Colonic mucosa (tissue), 4 donors: ENCODE results near the gene PRKCG. TPM values are rescaled to one million over a fixed set of nuclear protein-coding genes. Genes with fewer than 3 reads are reported as not detected.
"Not testable (repeated sequence)": the region's sequence is repeated elsewhere in the genome, so short reads cannot be mapped to it uniquely, and the experiment has no call there.

Source experiments
- DNase-seq: peaks from one replicate; pipeline ENCODE4 v3.0.0-alpha.2; 2020
- H3K27ac ChIP-seq: fragments of 200-600 bp; one replicate; pipeline ENCODE4 v1.8.0; 2021
- H3K27me3 ChIP-seq: fragments of 200-600 bp; one replicate; pipeline ENCODE4 v1.8.0; 2021
- H3K36me3 ChIP-seq: fragments of 200-600 bp; one replicate; pipeline ENCODE4 v1.8.0; 2021
- H3K4me1 ChIP-seq: fragments of 200-600 bp; one replicate; pipeline ENCODE4 v1.8.0; 2021; ENCODE audit warnings: mild to moderate bottlenecking
- H3K4me3 ChIP-seq: fragments of 200-600 bp; one replicate; pipeline ENCODE4 v1.8.0; 2021
- H3K9ac ChIP-seq, 2 donors: one replicate each; pipeline ENCODE4 v1.7.0; 2013; ENCODE audit warnings: control low read depth in 2 of 2, low read depth in 2 of 2, low read length in 2 of 2
- H3K9me3 ChIP-seq: fragments of 200-600 bp; one replicate; pipeline ENCODE4 v1.8.0; 2021
- CTCF ChIP-seq: fragments of 200-600 bp; IDR thresholded peaks from one replicate; pipeline ENCODE4 v1.8.0; 2022; ENCODE audit warnings: antibody characterized with exemption, mild to moderate bottlenecking
- intact Hi-C: fragments of 100-400 bp; cut with DNase I; formaldehyde crosslinking; loops from one replicate; pipeline ENCODE4 v1.14.1; 2022
- total RNA-seq, 2 donors: library from RNA; stranded (reverse); fragmentation: NEBNext Ultra II Directional in 1 of 2; extraction: Animal tissue kit (Norgen Biotek cat#: 25700) in 1 of 2; gene quantifications; one replicate each; pipeline ENCODE4 v1.2.1, GENCODE V29; 2021
- donor health status: healthy.
- donor health status: DM: no; HTN: no; CAD: no.
- donor health status: DM: no; HTN: no; CAD: no.

Gene PRKCG
- total RNA-seq, 2 donors from 2014 or later, result 0.08 to 0.22 TPM

- Histone ChIP-seq H3K36me3 (no peaks in the 10 kb centered on the region), H3K4me1 (peaks cover 7% of the 10 kb centered on the region), H3K27me3 (no peaks in the 10 kb centered on the region), H3K4me3 (peak overlapping the region; percentile 57), H3K9ac (peak overlapping the region; percentile 48 to 82), H3K27ac (peak overlapping the region; percentile 86), H3K9me3 (no peaks in the 10 kb centered on the region)
- DNase-seq, result no peak
- TF ChIP-seq CTCF, result no peak
- intact Hi-C loops, result no loop called here
Observed at GRCh38 chr19:53866865-53867224, 15.2 kb upstream of the PRKCG start.

GRCh38 chr19:53867225-53868090 lies 14.5 kb upstream of the PRKCG start, which contains the start of gene MYADM:
MYADM (plus strand) TSS chr19:53867883; CDS start chr19:53873530, 5,647 bp downstream.
- no peaks in the 10 kb centered on the region for H3K9me3 ChIP-seq
- H3K4me3 ChIP-seq, result peak within 1 kb of the TSS; percentile 57
- peak; percentile 100 for DNase-seq
- no peaks in the 10 kb centered on the region for H3K27me3 ChIP-seq
- TF ChIP-seq CTCF, result no peak
- H3K27ac ChIP-seq, result peak within 1 kb of the TSS; percentile 86
- peak within 1 kb of the TSS; percentile 86 to 95 for H3K9ac ChIP-seq
- H3K36me3 ChIP-seq, result no peaks in the 10 kb centered on the region
- peaks cover 7% of the 10 kb centered on the region for H3K4me1 ChIP-seq
- intact Hi-C loops, result no loop called here

GRCh38 chr19:53868091-53868891 lies 13.7 kb upstream of the PRKCG start:
- intact Hi-C loops, result no loop called here
- peak overlapping the region; percentile 86 to 95 for H3K9ac ChIP-seq
- H3K9me3 ChIP-seq, result no peaks in the 10 kb centered on the region
- no peaks in the 10 kb centered on the region for H3K27me3 ChIP-seq
- no peaks in the 10 kb centered on the region for H3K36me3 ChIP-seq
- peak overlapping the region; percentile 57 for H3K4me3 ChIP-seq
- no peak for TF ChIP-seq CTCF
- H3K4me1 ChIP-seq, result peaks cover 7% of the 10 kb centered on the region
- H3K27ac ChIP-seq, result peak overlapping the region; percentile 86
- peak; percentile 70 for DNase-seq

GRCh38 chr19:53868892-53869804 lies 12.8 kb upstream of the PRKCG start:
- peak overlapping the region; percentile 86 to 95 for H3K9ac ChIP-seq
- TF ChIP-seq CTCF, result no peak
- H3K9me3 ChIP-seq, result no peaks in the 10 kb centered on the region
- peaks cover 7% of the 10 kb centered on the region for H3K4me1 ChIP-seq
- peak; percentile 92 for DNase-seq
- H3K36me3 ChIP-seq, result peaks cover 3% of the 10 kb centered on the region
- intact Hi-C loops, result no loop called here
- H3K27ac ChIP-seq, result peak overlapping the region; percentile 86
- H3K4me3 ChIP-seq, result peak overlapping the region; percentile 57
- no peaks in the 10 kb centered on the region for H3K27me3 ChIP-seq

- H3K27me3 ChIP-seq, intact Hi-C loops, H3K36me3 ChIP-seq, H3K4me1 ChIP-seq, DNase-seq, H3K9me3 ChIP-seq: not testable (repeated sequence)
- Histone ChIP-seq H3K27ac (peak overlapping the region; percentile 86), H3K9ac (peak overlapping the region; percentile 86 to 95), H3K4me3 (peak overlapping the region; percentile 57)
Observed at GRCh38 chr19:53869805-53870484, 12.1 kb upstream of the PRKCG start.
